Activated CD4-positive, alpha-beta T cell treated with anti-CD3 and anti-CD28 coated beads for 1 hour (primary cell): ENCODE data around the gene ANK2.
"Not testable (repeated sequence)": the region's sequence is repeated elsewhere in the genome, so short reads cannot be mapped to it uniquely, and the experiment has no call there.

ENCODE experiments used
- DNase-seq: peaks from one replicate; pipeline ENCODE4 v3.0.0-alpha.2; 2020

ANK2 gene

GRCh38 chr4:113052379-113052951, 3.0 kb downstream of the ANK2 start:
- no peak for DNase-seq

DNA sequence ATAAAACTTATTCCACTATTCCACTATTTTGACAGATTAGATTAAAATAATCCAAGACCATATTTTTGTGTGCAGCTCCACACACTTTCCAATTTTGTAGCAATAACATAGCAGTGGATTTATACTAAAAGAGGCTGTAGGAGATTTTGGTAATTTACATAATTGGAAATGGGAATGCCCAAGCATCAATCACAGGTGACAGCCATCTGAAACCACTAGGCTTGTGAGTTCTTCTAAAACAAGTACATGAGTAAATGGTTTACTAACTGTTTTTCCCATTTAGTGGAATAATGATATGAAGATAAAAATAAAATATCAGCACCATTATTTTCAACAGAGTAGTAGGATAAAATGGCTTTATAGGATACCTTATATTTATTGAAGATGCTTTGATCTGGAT, 4.4 kb downstream of the ANK2 start:
- no peak for DNase-seq

DNA sequence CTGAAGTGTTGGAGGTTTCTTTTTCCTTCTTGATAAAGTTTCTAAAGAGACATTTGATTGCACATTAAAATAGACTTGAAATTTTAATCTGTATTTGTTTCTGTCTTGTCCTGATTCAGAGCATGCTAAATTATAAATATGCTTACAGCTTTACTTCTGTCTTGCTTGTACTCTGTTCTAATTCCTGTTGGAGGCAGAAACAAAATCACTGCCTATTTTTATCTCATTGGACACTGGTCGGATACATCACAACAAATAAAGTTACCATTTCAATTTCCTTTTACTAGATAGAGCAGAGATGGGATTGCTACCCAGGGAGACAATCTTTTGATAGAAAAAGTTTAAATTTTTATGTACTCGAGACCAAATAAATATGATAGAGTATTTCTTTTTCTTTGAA, 6.9 kb downstream of the ANK2 start:
- no peak for DNase-seq

DNA sequence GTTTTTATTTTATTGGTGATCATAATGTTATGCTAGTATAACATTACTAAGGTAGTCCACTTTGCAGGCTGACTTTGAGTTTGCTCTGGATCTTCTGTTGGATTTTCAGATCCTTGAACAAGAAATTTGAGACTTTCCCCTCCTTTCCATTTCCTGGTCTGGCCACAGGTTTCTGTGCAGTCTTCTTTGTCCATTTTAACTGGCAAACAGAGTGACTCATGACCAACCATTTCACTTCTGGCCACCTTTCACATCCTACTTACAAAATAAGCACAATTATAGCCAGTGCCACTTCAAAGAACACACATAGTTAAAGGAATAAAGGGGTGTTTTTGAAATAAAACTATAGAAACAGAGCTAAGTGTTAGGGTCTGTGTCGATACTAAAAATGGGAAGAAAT, 8.4 kb downstream of the ANK2 start:
- no peak for DNase-seq

DNA sequence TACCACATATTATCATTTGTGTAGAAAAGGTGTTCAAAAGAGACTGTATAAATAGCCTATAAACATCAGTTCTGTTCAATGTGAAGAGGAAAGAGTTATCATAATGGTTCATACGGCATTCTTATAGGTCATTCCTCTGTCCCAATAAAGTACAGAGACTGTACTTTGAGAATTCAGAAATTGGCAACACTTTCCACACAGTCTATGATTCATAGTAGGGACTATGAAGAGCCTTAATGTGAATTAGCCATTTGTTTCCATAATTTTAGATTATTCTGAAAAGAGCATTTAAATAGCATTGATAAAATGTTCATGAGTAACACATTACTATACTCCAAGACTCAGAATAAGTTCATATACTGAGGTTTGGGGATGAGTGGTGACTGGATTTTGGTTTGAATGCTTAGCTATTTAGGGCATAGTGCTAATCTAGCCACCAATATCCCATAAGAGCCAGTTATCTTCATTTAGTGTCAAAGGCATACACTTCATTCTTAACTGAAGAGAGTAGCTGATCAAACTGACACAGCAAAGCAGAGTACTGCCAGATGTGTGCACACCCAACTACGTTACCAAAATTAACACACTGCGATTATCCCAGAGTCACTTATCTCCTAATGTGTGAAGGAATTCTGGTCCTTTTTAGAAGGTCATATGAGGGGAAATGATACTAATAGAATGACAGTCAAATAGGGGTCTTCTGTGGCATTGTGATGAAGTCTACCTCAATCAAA, 10.2 kb downstream of the ANK2 start:
- DNase-seq: no peak

DNA sequence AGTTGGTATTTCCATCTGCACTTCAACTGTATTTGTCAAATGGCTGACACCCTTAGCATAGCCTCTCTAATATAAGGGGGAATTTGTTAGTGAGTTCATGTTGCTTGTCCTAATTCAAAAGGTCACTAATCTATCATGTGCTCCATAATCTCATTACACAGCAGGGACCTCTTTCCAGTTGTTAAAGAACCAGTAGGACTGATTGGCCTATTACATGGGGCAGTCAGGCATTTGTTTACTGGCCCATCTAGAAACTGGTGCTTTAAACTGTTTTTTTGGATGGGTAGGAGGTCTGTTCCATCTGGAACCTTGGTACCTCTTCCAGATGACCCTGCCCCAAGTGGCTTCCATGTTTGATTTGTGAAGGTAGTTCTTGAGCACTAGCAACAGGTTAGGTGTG, 11.4 kb downstream of the ANK2 start:
- DNase-seq: no peak

DNA sequence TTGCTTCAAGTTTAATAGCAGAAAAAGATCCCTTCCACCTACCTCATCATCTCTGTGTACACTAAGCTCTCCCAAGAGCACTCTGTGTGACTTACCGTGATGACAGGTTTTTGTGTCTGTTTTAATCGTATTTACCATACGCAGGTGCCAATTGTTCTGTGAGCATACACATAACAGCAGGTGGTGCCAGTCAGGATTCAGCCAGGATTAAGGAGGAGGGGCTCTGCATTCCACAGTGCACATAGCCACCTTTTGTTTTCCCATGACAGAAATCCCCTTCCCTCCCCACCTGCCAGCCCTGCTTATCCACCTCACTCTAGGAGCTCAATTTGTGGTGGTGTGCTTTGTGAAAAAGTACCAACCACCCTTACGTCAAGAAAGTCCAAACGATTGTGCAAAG, 14.8 kb downstream of the ANK2 start:
- no peak for DNase-seq

GRCh38 chr4:113065629-113066028, 16.2 kb downstream of the ANK2 start:
- DNase-seq: no peak

DNA sequence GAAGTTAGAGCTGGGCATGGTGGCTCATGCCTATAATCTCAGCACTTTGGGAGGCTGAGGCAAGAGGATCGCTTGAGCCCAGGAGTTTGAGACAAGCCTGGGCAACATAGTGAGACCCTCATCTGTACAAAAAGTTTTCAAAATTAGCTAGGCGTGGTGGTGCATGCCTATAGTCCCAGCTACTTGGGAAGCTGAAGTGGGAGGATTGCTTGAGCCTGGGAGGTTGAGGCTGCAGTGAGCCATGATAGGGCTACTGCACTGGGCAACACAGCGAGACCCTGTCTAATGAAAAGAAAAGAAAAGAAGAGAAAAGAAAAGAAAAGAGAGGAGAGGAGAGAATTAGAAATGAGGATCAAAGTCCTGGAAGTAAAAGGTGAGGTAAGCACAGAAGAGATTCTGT, 19.3 kb downstream of the ANK2 start:
- DNase-seq: not testable (repeated sequence)

DNA sequence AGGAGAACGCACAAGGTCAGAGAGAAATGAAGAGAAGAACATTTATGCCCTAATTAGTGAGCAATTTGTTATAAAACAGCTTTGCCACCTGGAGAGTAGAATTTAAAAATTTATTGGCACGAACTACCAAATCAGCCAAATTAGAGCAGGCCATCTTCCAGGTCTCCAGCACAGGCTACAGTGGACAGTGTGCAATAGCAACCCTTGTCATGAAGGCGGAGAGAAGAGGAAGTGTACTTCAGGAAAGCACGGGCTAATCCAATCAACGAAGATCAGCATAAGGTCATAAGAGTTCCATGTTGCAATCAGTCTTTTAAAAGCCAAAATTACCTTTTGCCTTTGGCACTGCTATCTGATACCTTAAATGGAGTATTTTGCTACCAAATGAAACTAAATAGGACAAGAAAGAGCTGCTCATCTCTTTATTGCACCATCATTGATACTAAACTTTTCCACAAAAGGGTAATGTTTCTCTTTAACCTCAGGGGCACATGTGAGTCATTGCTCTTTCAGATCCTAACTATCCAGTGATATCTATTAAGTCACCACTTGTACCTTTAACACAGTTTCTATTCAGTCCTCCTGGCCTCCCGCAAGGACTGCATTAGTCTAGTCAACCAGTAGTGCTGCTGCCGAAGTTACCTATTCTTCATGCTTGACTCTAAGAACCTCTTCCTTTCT, 19.9 kb downstream of the ANK2 start:
- no peak for DNase-seq

DNA sequence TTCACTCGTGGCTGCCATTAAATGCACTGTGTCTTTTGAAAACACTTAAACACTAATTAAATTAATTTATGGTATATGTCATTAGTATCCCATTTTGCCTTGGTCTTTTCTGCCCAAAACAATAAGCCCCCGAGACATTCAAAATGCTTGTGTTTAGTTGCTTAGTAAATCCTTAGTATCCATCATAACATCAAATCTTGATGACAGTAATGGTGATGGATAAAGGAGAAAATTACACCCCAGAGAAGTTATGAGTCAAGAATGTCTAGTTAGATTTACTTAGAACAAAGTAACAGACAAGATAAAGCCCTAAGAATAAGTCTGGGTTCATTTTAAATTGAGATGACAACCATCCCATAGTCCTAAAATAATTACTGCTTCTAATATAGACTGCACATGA, 21.3 kb downstream of the ANK2 start:
- DNase-seq: no peak

DNA sequence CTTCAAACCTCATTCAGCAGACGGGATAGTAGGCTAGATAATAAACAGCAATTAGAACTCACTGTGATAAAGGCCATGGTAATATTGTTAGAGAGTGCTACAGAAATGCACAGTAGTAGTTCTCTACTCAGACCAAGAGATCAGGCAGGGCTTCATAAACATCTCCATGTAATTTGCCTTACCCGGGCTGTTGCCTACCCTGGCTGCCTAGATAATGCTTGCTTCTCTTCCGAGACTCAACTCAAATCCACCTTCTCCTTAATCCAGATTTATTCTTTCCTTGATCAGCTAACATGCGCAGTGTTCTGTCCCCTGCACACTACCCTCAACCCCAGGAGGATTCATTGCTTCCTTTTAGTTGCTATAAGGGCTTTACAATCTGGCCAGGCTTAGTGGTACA, 21.8 kb downstream of the ANK2 start:
- no peak for DNase-seq

GRCh38 chr4:113071805-113072204, 22.4 kb downstream of the ANK2 start:
- no peak for DNase-seq

GRCh38 chr4:113073451-113074005, 24.1 kb downstream of the ANK2 start:
- no peak for DNase-seq

GRCh38 chr4:113077575-113077974, 28.1 kb downstream of the ANK2 start:
- no peak for DNase-seq

DNA sequence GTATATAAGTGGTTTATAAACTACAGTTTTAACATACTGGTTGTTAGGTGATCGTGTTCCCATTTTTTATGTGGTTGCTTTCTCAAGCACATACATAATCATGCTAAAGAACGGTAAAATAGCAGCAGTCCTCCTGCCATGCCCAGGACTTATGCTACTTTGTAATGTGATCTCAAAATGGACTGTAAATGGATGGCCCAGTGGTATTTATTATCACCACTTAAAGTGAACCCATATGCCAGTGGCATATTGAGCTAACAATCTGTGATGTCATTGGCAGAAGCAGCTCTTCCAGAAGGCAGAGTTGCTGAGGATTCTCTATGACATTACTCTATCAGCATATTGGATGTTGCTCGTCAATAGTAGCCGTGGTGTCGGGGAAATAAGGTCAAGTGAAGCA, 28.6 kb downstream of the ANK2 start:
- no peak for DNase-seq

DNA sequence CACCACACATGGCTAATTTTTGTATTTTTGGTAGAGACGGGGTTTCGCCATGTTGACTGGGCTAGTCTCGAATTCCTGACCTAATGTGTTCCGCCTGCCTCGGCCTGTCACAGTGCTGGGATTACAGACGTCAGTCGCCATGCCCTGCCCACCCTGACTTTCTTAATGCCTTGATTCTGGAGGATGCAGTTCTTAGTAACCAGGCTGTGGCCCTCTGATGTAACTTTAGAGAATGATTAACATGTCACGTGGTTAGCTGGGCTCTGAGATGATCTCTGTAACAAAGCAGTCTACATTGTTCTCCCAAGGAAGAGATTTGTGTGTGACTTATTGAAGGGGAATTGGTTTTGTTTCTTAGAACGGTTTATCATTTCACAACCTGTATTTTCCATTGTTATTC, 30.6 kb downstream of the ANK2 start:
- no peak for DNase-seq

GRCh38 chr4:113080624-113081023, 31.2 kb downstream of the ANK2 start:
- no peak for DNase-seq

DNA sequence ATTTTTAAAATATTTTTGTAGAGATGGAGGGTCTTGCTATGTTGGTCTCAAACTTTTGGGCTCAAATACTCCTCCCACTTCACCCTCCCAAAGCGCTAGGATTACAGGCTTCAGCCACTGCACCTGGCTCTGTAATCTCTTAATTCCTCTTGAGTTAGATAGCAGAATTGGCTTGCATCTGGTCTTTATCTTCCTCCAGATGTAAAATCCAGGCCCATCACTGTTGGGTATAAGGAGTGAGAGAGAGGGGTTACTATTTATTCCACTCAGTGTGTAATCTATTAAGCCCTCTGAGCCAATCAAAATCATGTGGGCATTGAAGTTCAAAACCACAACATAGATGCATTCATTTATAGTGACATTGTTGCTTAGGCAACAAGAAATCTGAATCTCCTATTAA, 33.9 kb downstream of the ANK2 start:
- no peak for DNase-seq

DNA sequence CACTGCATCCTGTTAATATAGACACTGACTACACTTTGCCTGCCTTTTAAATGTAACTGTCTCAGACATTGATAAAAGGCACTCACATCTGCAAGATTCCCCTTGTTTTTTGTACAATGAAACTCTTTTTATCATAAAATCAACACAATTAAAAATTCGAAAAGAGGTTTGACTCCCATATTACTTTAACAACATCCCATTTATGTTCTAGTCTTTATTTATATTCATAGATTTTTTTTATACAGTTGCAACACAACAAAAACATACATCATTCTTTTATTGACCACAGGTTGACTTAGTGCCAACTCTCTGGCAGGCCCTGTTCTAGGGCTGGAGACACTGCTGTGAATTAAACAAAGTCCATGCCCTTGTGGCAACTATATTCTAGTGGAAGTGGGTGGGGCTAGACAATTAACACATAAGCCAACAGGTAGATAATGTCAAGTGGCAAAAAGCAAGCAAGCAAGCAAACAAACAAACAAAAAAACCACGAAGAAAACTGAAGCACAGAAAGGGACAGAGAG, 36.8 kb downstream of the ANK2 start:
- DNase-seq: no peak

GRCh38 chr4:113088050-113088449, 38.6 kb downstream of the ANK2 start:
- DNase-seq: no peak

- DNase-seq: no peak
Measured at GRCh38 chr4:113090954-113091353, 41.5 kb downstream of the ANK2 start.

GRCh38 chr4:113094331-113094730, 44.9 kb downstream of the ANK2 start:
- DNase-seq: no peak

- DNase-seq: no peak
Measured at GRCh38 chr4:113094802-113095201, 45.3 kb downstream of the ANK2 start.
